Measurements from ENCODE around the gene MSANTD2. TPM values are rescaled to one million over a fixed set of nuclear protein-coding genes. Genes with fewer than 3 reads are reported as not detected.

The MSANTD2 gene
- 7.8 and 11.9 TPM in 2 replicates for total RNA-seq

DNA sequence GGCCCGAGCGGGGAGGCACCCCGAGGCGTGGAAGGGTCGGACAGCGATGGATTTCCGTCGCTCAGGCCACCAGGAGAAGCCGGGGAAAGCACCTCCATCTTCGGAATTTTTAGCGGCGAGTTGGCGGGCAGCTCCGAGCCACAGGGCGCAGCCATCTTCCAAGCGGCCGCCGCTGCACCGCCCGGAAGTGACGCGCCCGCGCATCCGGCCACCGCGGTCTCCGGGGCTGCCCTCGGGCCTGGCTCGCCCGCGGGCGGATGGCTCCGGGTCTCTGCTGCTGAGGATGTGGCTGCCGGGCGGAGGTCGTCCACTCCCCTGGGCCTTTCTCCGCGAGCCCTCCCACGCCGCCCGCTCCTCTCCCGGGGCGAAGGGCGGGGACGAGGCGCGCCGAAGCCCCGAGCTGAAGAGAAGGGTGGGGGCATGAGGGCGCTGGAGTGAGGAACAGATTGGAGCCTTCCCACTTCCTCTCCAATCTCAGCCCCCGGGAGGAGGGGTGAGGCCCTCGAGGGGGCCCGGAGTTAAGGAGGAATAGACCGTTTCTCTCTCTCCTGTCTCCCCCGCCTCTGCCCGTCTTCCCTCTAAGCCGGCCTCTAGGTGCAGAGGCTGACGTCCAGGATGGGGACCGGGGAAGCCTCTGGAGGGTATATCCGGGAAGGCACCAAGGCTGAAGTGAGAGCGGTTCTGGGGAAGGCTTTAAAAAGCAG is at the start of gene MSANTD2:
TSS of gene MSANTD2 (minus strand) at position 181 of the 704 bp plus-strand sequence. CDS start at position 155, 26 bp downstream.
- DNase-seq, result peak; percentile 82

DNA sequence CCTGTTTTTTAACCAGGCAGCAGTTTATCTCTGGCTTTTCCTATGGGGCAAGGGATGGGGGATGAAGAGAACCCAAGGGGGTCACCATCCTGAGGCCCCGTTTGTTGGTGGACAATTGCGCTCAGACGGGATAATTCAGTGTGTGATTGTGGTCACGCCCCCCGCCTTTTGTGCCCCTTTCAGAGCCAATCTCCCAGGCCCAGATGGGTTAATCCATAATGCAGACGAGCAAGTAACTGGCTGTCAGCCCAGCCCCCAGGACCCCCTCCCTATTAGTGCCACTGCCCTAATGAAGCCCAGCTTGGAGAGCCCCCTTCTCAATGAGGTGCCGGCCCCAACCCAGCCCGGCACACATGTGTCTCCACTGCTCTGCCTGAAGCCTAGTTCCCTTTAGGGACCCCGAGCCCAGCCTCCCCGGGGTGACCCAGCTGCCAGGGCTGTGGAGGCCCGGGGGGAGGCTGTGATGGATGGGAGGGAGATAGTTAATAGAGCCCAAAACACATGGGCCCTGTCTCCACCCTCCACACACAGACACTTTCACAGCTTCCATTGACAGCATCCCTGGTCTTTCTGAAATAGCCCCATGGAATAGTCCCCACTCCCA is 46.0 kb upstream of the MSANTD2 start:
- no peak for DNase-seq

- no peak for DNase-seq
These were observed 44.5 kb upstream of the MSANTD2 start for GRCh38 chr11:124844664-124845079.

- DNase-seq, result no peak
These were observed 43.4 kb upstream of the MSANTD2 start for GRCh38 chr11:124843616-124843910.

DNA sequence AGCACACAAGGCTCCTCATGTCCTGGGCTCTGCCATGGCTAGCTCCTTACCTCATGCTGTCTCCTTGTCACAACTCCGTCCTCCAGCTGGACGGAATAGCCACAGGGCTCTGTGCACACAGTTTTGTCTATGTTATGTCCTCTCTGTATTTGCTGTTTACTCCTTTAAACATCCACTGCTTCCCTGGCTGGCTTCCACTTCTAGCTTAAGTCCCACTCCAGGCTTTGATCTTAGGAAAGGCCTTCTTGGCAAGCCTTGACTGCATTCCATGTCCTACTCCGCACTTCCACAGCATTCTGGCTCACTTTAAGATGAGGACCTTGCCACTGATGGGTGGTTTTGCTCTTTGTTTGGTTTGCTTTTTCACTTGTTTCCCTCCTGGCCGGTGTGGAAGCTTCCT is 42.1 kb upstream of the MSANTD2 start:
- DNase-seq, result no peak

DNA sequence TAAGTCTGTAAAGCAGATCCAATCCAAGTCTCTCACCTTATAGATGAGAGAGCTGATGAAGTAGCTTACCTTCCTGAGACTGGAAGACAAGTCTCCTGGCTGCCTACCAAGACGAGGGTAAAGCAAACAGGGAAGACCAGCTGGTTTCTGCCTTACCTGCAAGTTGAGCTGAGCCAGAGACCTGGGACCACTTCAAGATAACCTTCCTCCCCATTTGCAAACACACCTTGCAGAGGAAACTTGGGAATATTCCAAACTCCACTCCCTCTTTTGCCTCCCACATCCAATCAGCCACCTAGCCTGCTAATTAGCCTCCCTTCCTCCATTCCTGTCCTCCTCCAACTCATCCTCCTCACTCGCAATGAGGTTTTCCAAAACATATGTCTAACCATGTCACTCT is 41.6 kb upstream of the MSANTD2 start:
- DNase-seq, result no peak

DNA sequence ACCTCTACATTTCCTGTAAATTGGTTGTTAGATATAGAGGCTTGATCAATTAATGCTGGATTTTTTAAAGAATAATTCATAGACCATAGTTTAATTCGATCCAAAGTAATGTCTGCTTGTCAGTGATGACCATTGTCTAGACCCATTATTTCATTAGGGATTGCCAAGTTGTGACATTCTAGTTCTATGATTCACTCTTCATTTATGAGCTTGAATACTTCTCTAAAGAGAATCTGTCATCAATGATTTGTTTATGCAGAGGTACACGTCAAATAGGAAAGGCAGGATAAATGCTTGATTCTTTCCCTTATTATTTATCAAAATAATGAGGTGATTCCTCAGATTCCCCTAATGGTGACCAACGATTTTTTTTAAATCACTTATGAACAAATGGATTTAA is 41.0 kb upstream of the MSANTD2 start:
- DNase-seq, result no peak

DNA sequence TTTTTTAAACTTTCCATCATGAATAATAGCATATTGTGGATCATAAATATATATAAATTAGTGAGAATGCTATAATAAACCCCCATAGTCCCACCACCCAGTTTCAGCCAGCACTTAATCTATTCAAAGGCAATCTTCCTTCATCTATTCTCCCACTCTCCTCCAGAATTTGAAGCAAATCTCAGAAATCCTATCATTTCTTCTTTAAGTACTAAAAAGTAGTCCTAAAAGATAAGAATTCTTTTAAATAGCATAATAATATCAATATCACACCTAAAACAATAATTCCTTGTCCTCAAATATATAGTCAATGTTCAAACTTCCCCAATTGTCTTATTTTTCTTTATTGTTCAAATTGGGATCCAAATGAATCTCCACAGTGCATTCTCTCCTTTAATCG is 40.5 kb upstream of the MSANTD2 start:
- DNase-seq, result no peak

- no peak for DNase-seq
These were observed 39.9 kb upstream of the MSANTD2 start for GRCh38 chr11:124839972-124840621.

GRCh38 chr11:124839128-124839971 is 39.1 kb upstream of the MSANTD2 start:
- peak; percentile 13 for DNase-seq

DNA sequence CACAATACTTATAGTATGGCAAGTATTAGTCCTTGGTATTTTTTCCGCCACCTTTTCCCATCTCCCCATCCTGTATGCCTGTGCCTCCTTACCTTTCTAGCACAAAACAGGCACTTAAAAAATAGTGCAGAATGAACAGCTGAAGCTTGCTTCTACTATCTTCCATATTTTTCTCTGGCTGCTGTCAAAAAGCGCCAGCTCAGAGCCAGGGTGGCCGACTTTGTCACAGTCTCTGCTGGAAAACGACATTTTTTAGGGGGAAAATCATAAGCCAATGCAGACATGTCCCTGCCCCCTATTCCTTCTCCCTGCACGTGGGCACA is 38.6 kb upstream of the MSANTD2 start:
- DNase-seq, result no peak

- DNase-seq, result peak; percentile 92
These were observed 37.3 kb upstream of the MSANTD2 start for GRCh38 chr11:124837491-124837856.

- DNase-seq, result no peak
These were observed 35.7 kb upstream of the MSANTD2 start for GRCh38 chr11:124835918-124836317.

GRCh38 chr11:124834526-124835180 is 34.4 kb upstream of the MSANTD2 start:
- no peak for DNase-seq

- no peak for DNase-seq
These were observed 32.4 kb upstream of the MSANTD2 start for GRCh38 chr11:124832571-124832970.

- no peak for DNase-seq
These were observed 31.7 kb upstream of the MSANTD2 start for GRCh38 chr11:124831897-124832296.

GRCh38 chr11:124830749-124831148 is 30.5 kb upstream of the MSANTD2 start:
- DNase-seq, result no peak

DNA sequence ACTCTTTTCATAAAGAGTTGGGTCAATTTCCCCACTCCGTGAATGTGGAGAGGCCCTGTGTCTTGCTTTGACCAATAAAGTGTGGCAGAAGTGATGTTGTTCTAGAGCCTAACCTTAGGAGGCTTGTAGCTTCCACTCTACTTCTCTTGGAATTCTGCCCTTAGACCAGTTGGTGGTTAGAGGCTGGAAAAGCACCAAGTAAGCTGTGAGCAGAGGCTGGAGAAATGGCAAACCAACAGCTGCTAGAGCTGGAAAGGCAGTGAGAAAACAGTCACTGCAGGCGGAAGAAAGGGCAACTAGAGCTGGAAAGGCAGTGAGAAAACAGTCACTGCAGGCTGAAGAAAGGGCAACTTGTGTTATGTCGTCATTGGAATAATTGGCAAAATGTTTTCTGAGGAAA is 29.8 kb upstream of the MSANTD2 start:
- DNase-seq, result no peak

GRCh38 chr11:124825876-124826275 is 25.7 kb upstream of the MSANTD2 start:
- no peak for DNase-seq

DNA sequence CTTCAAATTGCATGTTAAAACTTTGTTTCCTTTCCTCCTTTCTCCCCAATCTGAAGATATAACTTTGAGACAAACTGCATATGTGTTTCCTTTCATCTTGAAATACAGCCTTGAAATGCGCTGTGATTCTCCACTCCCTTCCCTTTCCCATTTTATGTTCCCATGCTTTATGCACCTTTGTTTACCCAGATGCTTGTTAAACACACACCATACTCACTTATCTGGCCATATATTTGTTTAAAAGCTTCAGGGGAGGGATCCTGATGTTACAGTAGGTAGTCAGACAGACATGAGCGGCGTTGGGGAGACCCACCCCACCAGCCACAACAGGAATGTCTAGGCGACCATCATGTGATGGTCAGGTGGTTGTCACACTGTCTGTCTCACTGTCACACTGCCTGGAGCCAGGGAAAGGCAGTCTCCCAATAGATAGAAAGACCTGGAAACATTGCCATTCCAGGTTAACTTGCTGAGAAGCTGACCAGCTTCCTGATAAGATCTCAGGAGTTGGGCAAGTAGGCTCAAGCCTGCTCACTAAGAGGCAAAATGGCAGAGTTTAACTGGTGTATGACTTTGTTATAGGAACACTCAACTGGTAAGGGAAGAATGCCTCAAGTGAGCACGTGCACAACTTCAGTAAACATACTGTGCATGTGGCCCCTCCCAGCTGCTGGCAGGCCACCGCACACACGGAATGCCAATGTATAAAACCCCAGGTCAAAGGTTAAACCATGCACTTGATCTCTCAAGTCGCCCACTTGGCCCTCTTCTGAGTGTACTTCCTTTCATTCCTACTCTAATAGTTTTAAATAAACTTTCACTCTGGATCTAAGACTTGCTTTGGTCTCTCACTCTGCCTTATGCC is 23.5 kb upstream of the MSANTD2 start:
- DNase-seq, result no peak

DNA sequence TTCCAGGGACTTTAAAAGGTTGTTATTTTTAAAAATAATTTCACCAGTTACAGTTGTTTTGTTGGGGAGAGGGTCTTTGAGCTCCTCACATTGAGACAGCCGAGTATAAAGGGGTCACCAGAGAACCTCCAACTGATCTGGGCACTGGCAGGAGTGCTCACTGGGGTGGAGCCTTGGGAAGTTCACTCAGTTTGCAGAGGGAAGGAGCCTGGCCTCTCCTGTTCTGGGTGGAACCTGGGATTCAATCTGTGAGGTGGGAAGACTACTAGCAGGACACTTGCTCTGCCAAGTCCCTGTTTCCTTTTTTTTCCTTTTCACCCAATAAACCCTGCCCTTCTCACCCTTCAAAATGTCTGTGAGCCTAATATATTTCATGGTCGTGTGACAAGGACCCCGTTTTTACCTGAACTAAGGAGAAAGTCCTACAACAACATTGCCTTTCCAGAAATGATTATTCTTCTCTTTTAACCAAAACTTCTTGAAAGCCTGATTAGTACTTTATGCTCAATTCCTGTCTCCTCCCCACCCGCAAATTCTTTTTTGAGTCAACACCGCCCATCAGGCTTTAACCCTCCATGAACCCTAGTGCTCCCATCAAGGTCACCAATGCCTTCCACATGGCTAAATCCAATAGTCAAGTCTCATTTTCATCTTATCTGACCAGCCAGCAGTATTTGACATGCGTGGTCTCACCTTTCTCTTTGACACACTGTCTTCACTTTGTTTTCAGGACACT is 22.0 kb upstream of the MSANTD2 start:
- no peak for DNase-seq

All from dermis blood vessel endothelial cell (primary cell).